Activated CD4-positive, alpha-beta memory T cell treated with anti-CD3 and anti-CD28 coated beads for 36 hours (primary cell): ENCODE results near the gene PCDH15. TPM values are rescaled to one million over a fixed set of nuclear protein-coding genes. Genes with fewer than 3 reads are reported as not detected.

ENCODE experiments used
- CTCF ChIA-PET: fragments of 350-600 bp; sonication (Branson Sonifier 250); formaldehyde crosslinking; loops from one replicate; lab custom pipeline; 2021; ENCODE audit warnings: antibody characterized with exemption, inconsistent platforms; lab: Charles Lee
- POLR2A ChIA-PET: fragments of 350-600 bp; sonication (Branson Sonifier 250); formaldehyde crosslinking; loops from one replicate; lab custom pipeline; 2021; ENCODE audit warnings: antibody characterized with exemption; lab: Charles Lee
- DNase-seq: peaks from one replicate; pipeline ENCODE4 v3.0.0-alpha.2; 2020
- H3K27ac Mint-ChIP-seq: one replicate; pipeline ENCODE4 v1.8.0; 2021; ENCODE audit warnings: mixed read lengths
- H3K27me3 Mint-ChIP-seq: one replicate; pipeline ENCODE4 v1.8.0; 2021; ENCODE audit warnings: mixed read lengths
- H3K36me3 Mint-ChIP-seq: one replicate; pipeline ENCODE4 v1.8.0; 2021; ENCODE audit warnings: mixed read lengths
- H3K4me1 Mint-ChIP-seq: one replicate; pipeline ENCODE4 v1.8.0; 2021; ENCODE audit warnings: low read depth, mixed read lengths
- H3K4me3 Mint-ChIP-seq: one replicate; pipeline ENCODE4 v1.8.0; 2021; ENCODE audit warnings: mild to moderate bottlenecking, mixed read lengths
- H3K9me3 Mint-ChIP-seq: one replicate; pipeline ENCODE4 v1.8.0; 2021; ENCODE audit warnings: mixed read lengths
- intact Hi-C: fragments of 100-400 bp; cut with micrococcal nuclease; formaldehyde crosslinking; loops from one replicate; pipeline ENCODE4 v1.15.1; 2023
- total RNA-seq, 2 experiments: library from RNA; stranded (reverse); gene quantifications; one replicate each; pipeline ENCODE4 v1.2.3, GENCODE V29; 2021

Gene PCDH15
- not detected for total RNA-seq

GRCh38 chr10:54800741-54801421 lies at the start of gene PCDH15:
Gene PCDH15, minus strand, starts transcription at chr10:54801231. Its CDS starts 136,969 bp downstream, at chr10:54664262.
- Mint-ChIP-seq H3K4me1 (no peaks in the 10 kb centered on the region), H3K27ac (no peak within 1 kb of the TSS), H3K9me3 (peaks cover 13% of the 10 kb centered on the region), H3K4me3 (no peak within 1 kb of the TSS), H3K27me3 (no peaks in the 10 kb centered on the region), H3K36me3 (no peaks in the 10 kb centered on the region)
- intact Hi-C loops, result no loop called here
- ChIA-PET CTCF (no interaction called here), POLR2A (no interaction called here)
- DNase-seq, result no peak

GRCh38 chr10:54843932-54844331 lies 42.9 kb upstream of the PCDH15 start:
- POLR2A ChIA-PET, result no interaction called here
- intact Hi-C loops, result no loop called here
- Mint-ChIP-seq H3K36me3 (no peaks in the 10 kb centered on the region), H3K4me3 (no peak overlapping the region), H3K9me3 (peaks cover 12% of the 10 kb centered on the region), H3K27ac (no peak overlapping the region), H3K27me3 (no peaks in the 10 kb centered on the region), H3K4me1 (no peaks in the 10 kb centered on the region)
- no peak for DNase-seq
- CTCF ChIA-PET, result no interaction called here

- CTCF ChIA-PET, result no interaction called here
- H3K27ac Mint-ChIP-seq, result no peak overlapping the region
These were observed 42.1 kb upstream of the PCDH15 start for GRCh38 chr10:54843085-54843646.

GRCh38 chr10:54837479-54837878 lies 36.4 kb upstream of the PCDH15 start:
- H3K4me3 Mint-ChIP-seq, result no peak overlapping the region
- DNase-seq, result no peak
- intact Hi-C loops, result no loop called here
- H3K36me3 Mint-ChIP-seq, result no peaks in the 10 kb centered on the region
- no peak overlapping the region for H3K27ac Mint-ChIP-seq
- peaks cover 18% of the 10 kb centered on the region for H3K9me3 Mint-ChIP-seq
- CTCF ChIA-PET, result no interaction called here
- POLR2A ChIA-PET, result no interaction called here
- H3K4me1 Mint-ChIP-seq, result no peaks in the 10 kb centered on the region
- no peaks in the 10 kb centered on the region for H3K27me3 Mint-ChIP-seq

More at GRCh38 chr10:54843085-54843646, 42.1 kb upstream of the PCDH15 start:
- no peak for DNase-seq
- no peaks in the 10 kb centered on the region for H3K36me3 Mint-ChIP-seq
- POLR2A ChIA-PET, result no interaction called here
- H3K4me1 Mint-ChIP-seq, result no peaks in the 10 kb centered on the region
- H3K9me3 Mint-ChIP-seq, result peaks cover 15% of the 10 kb centered on the region
- H3K27me3 Mint-ChIP-seq, result no peaks in the 10 kb centered on the region
- intact Hi-C loops, result no loop called here
- no peak overlapping the region for H3K4me3 Mint-ChIP-seq

DNA sequence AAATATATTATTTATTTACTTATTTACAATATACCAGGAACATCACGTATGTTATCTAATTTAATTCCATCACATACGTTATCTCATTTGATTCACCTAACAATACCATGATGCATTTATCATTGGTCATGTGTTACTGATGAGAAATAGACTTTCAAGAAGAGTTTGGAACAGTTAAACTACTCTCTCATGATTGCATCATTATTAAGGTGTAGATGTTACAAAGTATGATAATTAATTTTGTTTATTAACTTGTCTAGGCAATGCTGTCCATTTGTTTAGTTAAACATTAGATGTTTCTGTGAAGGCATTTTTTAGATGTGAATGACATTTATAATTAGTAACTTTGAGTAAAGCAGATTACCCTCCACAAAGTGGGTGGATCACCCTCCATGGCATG lies 32.0 kb upstream of the PCDH15 start:
- H3K27me3 Mint-ChIP-seq, result no peaks in the 10 kb centered on the region
- ChIA-PET POLR2A (no interaction called here), CTCF (no interaction called here)
- no peak overlapping the region for H3K4me3 Mint-ChIP-seq
- intact Hi-C loops, result no loop called here
- no peaks in the 10 kb centered on the region for H3K36me3 Mint-ChIP-seq
- no peaks in the 10 kb centered on the region for H3K4me1 Mint-ChIP-seq
- no peak overlapping the region for H3K27ac Mint-ChIP-seq
- DNase-seq, result no peak
- peaks cover 11% of the 10 kb centered on the region for H3K9me3 Mint-ChIP-seq

DNA sequence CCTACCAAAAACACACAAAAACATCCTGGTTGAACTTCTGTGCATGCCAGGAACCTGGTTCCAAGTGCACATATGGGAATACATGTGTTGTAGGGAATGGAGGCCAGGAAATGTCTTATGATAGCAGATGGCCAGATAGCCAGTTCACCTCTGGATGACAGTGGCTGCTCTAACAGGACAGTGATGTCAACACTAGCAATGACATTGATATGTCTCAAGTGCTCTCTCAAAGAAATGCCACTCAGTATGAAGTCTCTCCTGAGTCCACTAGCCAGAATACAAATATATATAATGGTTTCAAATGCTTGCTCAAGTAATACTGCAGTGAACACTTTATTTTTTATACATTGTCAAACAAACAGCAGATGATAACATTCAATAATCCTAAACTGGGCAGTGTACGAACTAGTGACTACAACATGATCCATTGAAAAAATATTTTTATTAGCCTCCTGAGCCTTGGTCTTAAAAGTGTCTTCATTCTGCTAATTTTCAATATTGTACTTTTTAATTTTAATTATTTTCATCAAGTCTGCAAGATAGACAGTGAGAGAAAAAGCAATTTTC lies 26.0 kb upstream of the PCDH15 start:
- no peaks in the 10 kb centered on the region for H3K36me3 Mint-ChIP-seq
- no peak overlapping the region for H3K4me3 Mint-ChIP-seq
- H3K27me3 Mint-ChIP-seq, result no peaks in the 10 kb centered on the region
- peaks cover 4% of the 10 kb centered on the region for H3K9me3 Mint-ChIP-seq
- no peak for DNase-seq
- POLR2A ChIA-PET, result no interaction called here
- H3K4me1 Mint-ChIP-seq, result no peaks in the 10 kb centered on the region
- CTCF ChIA-PET, result no interaction called here
- no peak overlapping the region for H3K27ac Mint-ChIP-seq
- intact Hi-C loops, result no loop called here

- H3K4me3 Mint-ChIP-seq, result no peak overlapping the region
- H3K27ac Mint-ChIP-seq, result no peak overlapping the region
- ChIA-PET POLR2A (no interaction called here), CTCF (no interaction called here)
- H3K27me3 Mint-ChIP-seq, result no peaks in the 10 kb centered on the region
- H3K4me1 Mint-ChIP-seq, result no peaks in the 10 kb centered on the region
- H3K9me3 Mint-ChIP-seq, result peaks cover 15% of the 10 kb centered on the region
- H3K36me3 Mint-ChIP-seq, result no peaks in the 10 kb centered on the region
- intact Hi-C loops, result no loop called here
- no peak for DNase-seq
These were observed 14.6 kb upstream of the PCDH15 start for GRCh38 chr10:54815583-54815982.

DNA sequence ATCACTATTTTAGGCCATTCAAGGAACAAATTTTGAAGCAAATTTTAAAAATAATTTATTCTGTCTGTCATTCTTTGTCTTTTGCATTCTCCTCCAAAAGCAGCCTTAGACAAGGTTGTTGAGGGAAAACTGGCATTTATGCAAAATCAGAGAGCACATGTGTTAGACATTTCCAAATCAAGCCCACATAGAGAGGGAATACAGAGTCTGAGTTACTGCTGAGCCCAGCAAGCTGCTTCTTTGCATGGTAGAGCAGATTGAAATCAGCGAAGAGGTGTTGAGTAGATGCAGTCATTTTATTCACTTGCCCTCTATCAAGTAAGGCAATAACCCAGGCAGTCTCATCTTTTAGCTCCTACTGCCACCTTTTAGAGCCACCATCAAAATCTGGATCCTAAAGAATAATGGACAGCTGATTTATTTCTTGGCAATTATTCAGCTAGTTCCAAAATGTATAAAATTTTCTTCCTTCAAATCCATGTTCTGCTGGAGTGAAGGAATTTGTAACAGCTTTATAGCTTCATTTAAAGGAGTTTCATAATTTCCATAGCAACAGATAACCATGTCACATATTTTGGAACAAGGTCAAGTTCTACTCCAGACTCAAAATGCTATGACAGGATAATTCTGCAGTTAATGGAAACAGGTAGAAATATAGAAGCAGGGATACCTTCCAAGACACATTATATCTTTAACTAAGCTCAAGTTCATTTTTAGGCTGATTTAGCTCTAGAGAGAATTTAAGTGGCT lies 7.3 kb upstream of the PCDH15 start:
- POLR2A ChIA-PET, result no interaction called here
- no peaks in the 10 kb centered on the region for H3K27me3 Mint-ChIP-seq
- H3K4me3 Mint-ChIP-seq, result no peak overlapping the region
- no peak for DNase-seq
- intact Hi-C loops, result no loop called here
- H3K9me3 Mint-ChIP-seq, result peaks cover 7% of the 10 kb centered on the region
- CTCF ChIA-PET, result interaction anchor here (0.7 kb wide), 1 partner anchor 191 kb away, joined by 3 read pairs; no protein-coding TSS in a partner anchor
- no peaks in the 10 kb centered on the region for H3K4me1 Mint-ChIP-seq
- no peak overlapping the region for H3K27ac Mint-ChIP-seq
- no peaks in the 10 kb centered on the region for H3K36me3 Mint-ChIP-seq

DNA sequence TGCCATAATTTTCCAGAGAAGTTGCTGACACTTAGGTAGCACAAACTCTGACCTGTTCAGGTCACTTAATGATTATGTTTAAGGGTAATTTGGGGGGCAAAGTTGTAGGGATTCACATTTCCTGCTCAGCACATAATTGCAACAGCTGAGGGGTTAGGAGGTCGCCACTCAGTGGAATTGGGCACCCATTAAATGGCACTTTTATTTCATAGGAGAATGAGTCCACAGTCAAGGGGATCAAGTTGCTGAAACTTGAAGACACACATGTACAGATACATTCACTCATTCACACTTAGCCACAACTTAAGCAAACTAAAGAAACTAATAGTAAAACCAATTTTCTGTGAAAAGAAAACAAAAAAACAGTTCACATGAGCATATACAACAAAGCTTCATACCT lies 1.5 kb downstream of the PCDH15 start:
- Mint-ChIP-seq H3K4me3 (no peak overlapping the region), H3K9me3 (peaks cover 14% of the 10 kb centered on the region), H3K36me3 (no peaks in the 10 kb centered on the region), H3K27me3 (no peaks in the 10 kb centered on the region), H3K4me1 (no peaks in the 10 kb centered on the region), H3K27ac (no peak overlapping the region)
- no peak for DNase-seq
- intact Hi-C loops, result no loop called here
- ChIA-PET CTCF (no interaction called here), POLR2A (no interaction called here)

- Mint-ChIP-seq H3K9me3 (peaks cover 10% of the 10 kb centered on the region), H3K4me1 (no peaks in the 10 kb centered on the region), H3K4me3 (no peak overlapping the region), H3K27ac (no peak overlapping the region), H3K27me3 (no peaks in the 10 kb centered on the region), H3K36me3 (no peaks in the 10 kb centered on the region)
- intact Hi-C loops, result no loop called here
- POLR2A ChIA-PET, result no interaction called here
- CTCF ChIA-PET, result no interaction called here
- DNase-seq, result no peak
These were observed 3.3 kb downstream of the PCDH15 start for GRCh38 chr10:54797636-54798321.

GRCh38 chr10:54796881-54797280 lies 4.2 kb downstream of the PCDH15 start:
- Mint-ChIP-seq H3K36me3 (no peaks in the 10 kb centered on the region), H3K27ac (no peak overlapping the region), H3K9me3 (peaks cover 7% of the 10 kb centered on the region), H3K4me3 (no peak overlapping the region), H3K4me1 (no peaks in the 10 kb centered on the region), H3K27me3 (no peaks in the 10 kb centered on the region)
- DNase-seq, result no peak
- intact Hi-C loops, result no loop called here
- ChIA-PET POLR2A (no interaction called here), CTCF (no interaction called here)

DNA sequence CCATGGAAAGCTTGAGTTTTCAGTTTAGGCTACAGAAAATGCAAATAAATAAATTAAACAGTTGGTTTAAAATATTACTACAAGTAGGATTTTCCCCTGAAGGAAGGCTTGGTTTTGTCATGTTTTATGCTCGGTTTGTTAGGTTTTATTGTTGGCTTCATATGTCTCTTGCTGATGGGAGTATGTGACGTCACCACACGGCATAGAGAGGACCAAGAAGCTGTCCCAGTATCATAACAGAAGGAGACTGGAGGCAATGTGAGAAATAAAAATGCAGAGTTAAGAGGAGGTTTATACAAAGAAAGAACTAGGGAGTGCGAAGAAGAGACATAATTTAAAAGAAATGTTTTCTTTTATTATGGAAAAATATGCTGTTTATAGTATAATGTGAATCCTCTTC lies 24.4 kb downstream of the PCDH15 start:
- no peak overlapping the region for H3K27ac Mint-ChIP-seq
- H3K4me1 Mint-ChIP-seq, result no peaks in the 10 kb centered on the region

More for the DNA sequence above, 24.4 kb downstream of the PCDH15 start:
- H3K4me3 Mint-ChIP-seq, result no peak overlapping the region
- peaks cover 24% of the 10 kb centered on the region for H3K9me3 Mint-ChIP-seq
- POLR2A ChIA-PET, result no interaction called here
- DNase-seq, result no peak
- intact Hi-C loops, result no loop called here
- CTCF ChIA-PET, result no interaction called here
- H3K36me3 Mint-ChIP-seq, result no peaks in the 10 kb centered on the region
- H3K27me3 Mint-ChIP-seq, result no peaks in the 10 kb centered on the region
